H1 (cell line): ENCODE results near the gene DHRS13. TPM values are rescaled to one million over a fixed set of nuclear protein-coding genes. Genes with fewer than 3 reads are reported as not detected.

Experiments
- ATF2 ChIP-seq: IDR thresholded peaks from 2 replicates; pipeline ENCODE4 v1.6.1; 2012; ENCODE audit warnings: low read length, inconsistent platforms
- ATF3 ChIP-seq: IDR thresholded peaks from 2 replicates; pipeline ENCODE4 v1.6.1; 2011; ENCODE audit warnings: low read depth, mild to moderate bottlenecking, low read length; ENCODE audit not compliant: insufficient read depth
- BRCA1 ChIP-seq: IDR thresholded peaks from 2 replicates; pipeline ENCODE4 v1.6.1; 2012; ENCODE audit warnings: low read depth, low read length, improper control_type of control experiment
- CEBPB ChIP-seq: IDR thresholded peaks from 2 replicates; pipeline ENCODE4 v1.6.1; 2012; ENCODE audit warnings: low read depth, low read length
- CREB1 ChIP-seq: IDR thresholded peaks from 2 replicates; pipeline ENCODE4 v1.6.1; 2012; ENCODE audit warnings: inconsistent platforms
- EGR1 ChIP-seq: IDR thresholded peaks from 2 replicates; pipeline ENCODE4 v1.6.1; 2011; ENCODE audit warnings: low read depth, low read length, borderline replicate concordance
- HDAC2 ChIP-seq, 2 experiments: fragments of 300-600 bp in 1 of 2; sonication (generic) in 1 of 2; IDR thresholded peaks; 2 replicates each; pipeline ENCODE4 v1.6.1; 2011 to 2012; ENCODE audit warnings: low read depth in 2 of 2, low read length in 2 of 2, mild to moderate bottlenecking in 2 of 2, moderate library complexity in 2 of 2, borderline replicate concordance in 1 of 2, inconsistent platforms in 1 of 2
- HDAC6 ChIP-seq: IDR thresholded peaks from one replicate; pipeline ENCODE4 v1.7.1; 2012; ENCODE audit warnings: low read depth, mild to moderate bottlenecking, inconsistent platforms, low read length, moderate library complexity
- KDM1A ChIP-seq: fragments of 200-600, 300-600 bp; sonication (generic); IDR thresholded peaks from 2 replicates; pipeline ENCODE4 v1.7.1; 2016; ENCODE audit warnings: mild to moderate bottlenecking, low read length, borderline replicate concordance
- RAD21 ChIP-seq, 2 experiments: IDR thresholded peaks in 1 of 2; conservative IDR thresholded peaks in 1 of 2; 2 replicates each; pipeline ENCODE4 v1.6.1; 2011; ENCODE audit warnings: low read depth in 2 of 2, low read length in 2 of 2, improper control_type of control experiment in 1 of 2, inconsistent platforms in 1 of 2, mild to moderate bottlenecking in 1 of 2, moderate library complexity in 1 of 2
- RBBP5 ChIP-seq: IDR thresholded peaks from 2 replicates; pipeline ENCODE4 v1.7.1; 2012; ENCODE audit warnings: low read depth, mild to moderate bottlenecking, inconsistent platforms, low read length, moderate library complexity, borderline replicate concordance
- RFX5 ChIP-seq: IDR thresholded peaks from 2 replicates; pipeline ENCODE4 v1.6.1; 2011; ENCODE audit warnings: low read depth, low read length, improper control_type of control experiment, borderline replicate concordance
- RNF2 ChIP-seq: fragments of 200-900, 300-1000 bp; sonication (generic); IDR thresholded peaks from 2 replicates; pipeline ENCODE4 v1.7.1; 2016; ENCODE audit warnings: borderline replicate concordance, low read depth, mild to moderate bottlenecking, antibody characterized with exemption, low read length; ENCODE audit not compliant: poor library complexity, severe bottlenecking; ENCODE audit errors: missing control alignments
- RXRA ChIP-seq: IDR thresholded peaks from 2 replicates; pipeline ENCODE4 v1.6.1; 2011; ENCODE audit warnings: low read depth, mild to moderate bottlenecking, low read length, moderate library complexity; ENCODE audit not compliant: insufficient read depth
- SIRT6 ChIP-seq: IDR thresholded peaks from one replicate; pipeline ENCODE4 v1.7.1; 2012; ENCODE audit warnings: low read length, inconsistent platforms
- SP1 ChIP-seq: IDR thresholded peaks from 2 replicates; pipeline ENCODE4 v1.6.1; 2011; ENCODE audit warnings: low read depth, low read length
- SUZ12 ChIP-seq: fragments of 200-600 bp; sonication (generic); IDR thresholded peaks from 2 replicates; pipeline ENCODE4 v1.6.1; 2012; ENCODE audit warnings: mild to moderate bottlenecking, inconsistent platforms, low read length, moderate library complexity, mixed read lengths
- TAF7 ChIP-seq: optimal IDR thresholded peaks from 2 replicates; pipeline ENCODE3; 2011; ENCODE audit warnings: low read depth, mild to moderate bottlenecking, inconsistent platforms, low read length, moderate library complexity, borderline replicate concordance
- USF2 ChIP-seq: IDR thresholded peaks from 2 replicates; pipeline ENCODE4 v1.6.1; 2011; ENCODE audit warnings: low read length, improper control_type of control experiment
- polyA plus RNA-seq, 7 experiments: library from polyadenylated mRNA; depleted of rRNA in 3 of 7; stranded (reverse) in 5 of 7; unstranded in 2 of 7; fragments of >200 nt in 5 of 7; fragments of 200-250 nt in 2 of 7; gene quantifications; 1 replicate in 5 of 7; 2 replicates in 1 of 7; 4 replicates in 1 of 7; pipeline versions ENCODE4 v1.2.1 to v1.2.3, GENCODE V29; 2011 to 2013; ENCODE audit warnings: missing spikeins in 2 of 7, mixed read lengths in 2 of 7
- total RNA-seq: library from RNA; stranded (reverse); fragmentation: NEBNext Ultra II Directional; extraction: Animal tissue kit (Norgen Biotek cat#: 25700); gene quantifications from 2 replicates; pipeline ENCODE4 v1.2.1, GENCODE V29; 2021

The DHRS13 gene
- total and polyA plus RNA-seq, 2 of the 8 experiments (the other 6 are each of a cell fraction or from before 2014, with no cell fraction given): 23.7 to 30.0 TPM

- TF ChIP-seq USF2 (no peak), SUZ12 (no peak), KDM1A (peak; percentile 99), SP1 (peak; percentile 63; the same call in 1 of the 2 replicates), TAF7 (peak; percentile 99), RBBP5 (no peak; the same call in 1 of the 2 replicates), BRCA1 (no peak), RAD21 (IDR thresholded peaks at IDR 0.05 in 1 of 2, conservative IDR thresholded peaks at IDR 0.05 in 1 of 2; ENCODE audit: low read depth in 2 of 2, low read length in 2 of 2) (peak; percentile 23 to 64), RNF2 (no peak), CREB1 (peak; percentile 87), ATF2 (0 out of 2 replicates have a peak, but pooled peaks have one; percentile 42), CEBPB (no peak), HDAC6 (no peak), HDAC2 (IDR thresholded peaks at IDR 0.05; ENCODE audit: borderline replicate concordance in 1 of 2, low read depth in 2 of 2, low read length in 2 of 2) (peak in 1 of 2 experiments; percentile 50; a peak in 2 of 4 replicates), SIRT6 (no peak), RXRA (no peak), ATF3 (peak; percentile 73; the same call in 1 of the 2 replicates), RFX5 (no peak), EGR1 (peak; percentile 90)
Measured at GRCh38 chr17:28902819-28903545, at the start of gene DHRS13 (continued).
